GM19397 (cell line): Measurements from ENCODE around the gene PLEKHM2.

ENCODE experiments used
- ATAC-seq: cut with Tn5 transposase; IDR thresholded peaks from one replicate; pipeline ENCODE4 v1.9.1; 2021; ENCODE audit warnings: mild to moderate bottlenecking, moderate library complexity; ENCODE audit not compliant: unreplicated experiment

PLEKHM2 gene

GRCh38 chr1:15737324-15738319 is 53.5 kb downstream of the PLEKHM2 start:
- ATAC-seq = no peak

DNA sequence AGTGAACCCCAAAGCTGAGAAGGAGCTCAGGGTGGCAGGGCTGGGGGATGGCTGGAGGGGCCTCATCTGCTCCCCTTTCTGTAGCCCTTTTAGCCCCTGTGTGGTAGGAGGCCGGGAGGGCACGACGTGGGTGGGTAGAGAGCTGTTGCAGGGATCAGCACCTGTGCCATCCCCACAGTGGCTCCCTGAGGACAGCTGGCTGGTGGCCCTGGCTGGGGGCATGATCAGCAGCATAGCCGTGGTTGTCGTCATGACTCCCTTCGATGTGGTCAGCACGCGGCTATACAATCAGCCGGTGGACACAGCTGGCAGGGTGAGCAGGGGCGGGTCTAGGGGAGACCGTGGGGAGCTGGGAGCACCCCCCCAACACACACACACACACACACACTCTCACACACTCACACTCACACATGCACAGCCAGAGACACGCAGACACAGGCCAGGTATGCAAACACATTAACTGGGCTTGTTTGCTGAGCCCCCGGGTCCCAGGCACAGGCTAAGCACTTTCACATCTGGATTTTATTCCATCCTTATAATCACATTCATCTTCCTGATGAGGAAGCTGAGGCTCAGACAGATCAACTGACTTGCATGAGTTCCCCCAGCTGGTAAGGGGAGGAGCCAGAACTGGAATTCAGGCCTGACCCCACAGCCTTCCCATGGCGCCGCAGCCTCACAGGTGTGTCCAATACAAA is 54.4 kb downstream of the PLEKHM2 start:
- ATAC-seq = no peak

- no peak for ATAC-seq
These were observed 55.1 kb downstream of the PLEKHM2 start for GRCh38 chr1:15739259-15739658.

DNA sequence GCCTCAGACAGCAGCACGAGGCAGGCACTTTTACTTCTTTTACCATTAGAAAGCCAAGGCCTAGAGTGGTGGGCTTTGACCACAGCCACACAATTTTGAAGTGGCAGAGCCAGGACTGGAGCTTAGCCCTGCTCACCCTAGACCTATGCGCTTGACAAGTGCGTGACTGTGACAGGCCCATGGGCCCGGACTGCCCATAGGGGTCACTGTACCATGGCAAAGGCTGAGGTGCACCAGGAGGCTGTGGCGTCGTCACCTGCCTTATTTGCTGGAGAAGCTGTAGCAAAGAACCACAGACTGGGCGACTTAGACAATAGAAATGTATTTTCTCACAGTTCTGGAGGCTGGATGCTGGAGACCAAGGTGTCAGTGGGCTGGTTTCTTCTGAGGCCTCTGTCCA is 55.6 kb downstream of the PLEKHM2 start:
- ATAC-seq = no peak

GRCh38 chr1:15740924-15741850 is 57.1 kb downstream of the PLEKHM2 start:
- no peak for ATAC-seq

GRCh38 chr1:15742339-15742801 is 58.2 kb downstream of the PLEKHM2 start, which contains the start of gene TMEM82:
Gene TMEM82 (plus strand): TSS chr1:15742499. CDS start chr1:15742560, 61 bp downstream.
- no peak for ATAC-seq

DNA sequence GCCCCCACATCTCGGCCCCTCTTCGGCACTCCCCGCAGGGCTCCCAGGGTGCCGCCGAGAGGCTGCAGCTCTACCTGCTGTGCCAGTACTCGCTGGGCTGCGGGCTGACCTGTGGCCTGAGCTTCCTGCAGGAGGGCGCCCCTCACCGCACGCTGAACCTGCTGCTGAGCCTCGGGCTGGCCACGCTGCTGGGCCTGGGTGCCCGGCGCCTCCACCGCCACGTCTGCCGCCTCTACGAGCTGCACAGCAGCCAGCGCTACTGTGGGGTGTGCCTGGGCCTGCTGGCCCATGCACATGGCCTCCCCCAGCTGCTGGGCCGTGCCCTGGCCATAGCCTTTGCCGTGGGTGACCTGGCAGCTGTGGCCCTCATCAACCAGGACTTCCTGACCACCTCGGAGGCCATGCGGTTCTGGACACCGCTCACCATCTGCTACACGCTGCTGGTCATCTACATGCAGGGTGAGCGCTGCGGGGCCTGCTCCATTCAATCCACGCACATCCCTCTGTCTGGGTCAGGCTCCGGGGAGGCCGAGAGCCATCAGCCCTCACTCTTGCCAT is 60.1 kb downstream of the PLEKHM2 start:
- ATAC-seq = no peak

GRCh38 chr1:15747378-15747777 is 63.3 kb downstream of the PLEKHM2 start:
- no peak for ATAC-seq

- no peak for ATAC-seq
These were observed 64.1 kb downstream of the PLEKHM2 start for GRCh38 chr1:15748264-15748663.

DNA sequence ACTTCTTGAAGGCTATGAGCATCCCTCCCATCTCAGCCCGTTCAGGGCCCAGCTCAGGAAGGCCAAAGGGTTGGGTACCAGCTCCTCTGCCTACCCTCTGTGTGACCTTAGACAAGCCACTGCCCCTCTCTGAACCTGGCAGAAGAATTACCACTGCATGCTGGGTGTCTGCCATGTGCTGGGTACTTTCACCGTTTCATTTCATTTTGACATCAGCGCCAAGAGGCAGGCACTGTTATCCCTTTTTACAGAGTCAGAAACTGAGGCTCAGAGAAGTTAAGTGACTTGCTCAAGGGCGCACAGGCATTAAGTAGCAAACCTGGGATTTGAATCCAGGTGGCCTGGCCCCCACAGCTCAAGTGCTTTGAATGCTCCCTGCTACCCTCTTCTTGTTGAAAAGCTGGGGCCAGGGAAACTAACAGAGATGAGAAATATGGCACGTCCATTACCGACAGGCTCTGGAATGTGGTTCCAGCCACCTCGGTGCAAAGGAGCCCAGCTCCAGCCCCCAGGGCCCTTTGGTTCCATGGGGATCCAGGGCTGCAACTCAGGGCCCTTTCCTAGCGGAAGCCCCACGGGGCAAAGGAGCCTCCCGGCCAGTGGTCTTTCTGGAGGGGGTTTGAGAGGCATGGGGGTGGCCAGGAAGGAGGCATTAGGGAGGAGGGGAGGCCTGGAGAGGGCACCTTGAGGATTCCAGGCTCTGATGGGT is 64.7 kb downstream of the PLEKHM2 start:
- no peak for ATAC-seq

DNA sequence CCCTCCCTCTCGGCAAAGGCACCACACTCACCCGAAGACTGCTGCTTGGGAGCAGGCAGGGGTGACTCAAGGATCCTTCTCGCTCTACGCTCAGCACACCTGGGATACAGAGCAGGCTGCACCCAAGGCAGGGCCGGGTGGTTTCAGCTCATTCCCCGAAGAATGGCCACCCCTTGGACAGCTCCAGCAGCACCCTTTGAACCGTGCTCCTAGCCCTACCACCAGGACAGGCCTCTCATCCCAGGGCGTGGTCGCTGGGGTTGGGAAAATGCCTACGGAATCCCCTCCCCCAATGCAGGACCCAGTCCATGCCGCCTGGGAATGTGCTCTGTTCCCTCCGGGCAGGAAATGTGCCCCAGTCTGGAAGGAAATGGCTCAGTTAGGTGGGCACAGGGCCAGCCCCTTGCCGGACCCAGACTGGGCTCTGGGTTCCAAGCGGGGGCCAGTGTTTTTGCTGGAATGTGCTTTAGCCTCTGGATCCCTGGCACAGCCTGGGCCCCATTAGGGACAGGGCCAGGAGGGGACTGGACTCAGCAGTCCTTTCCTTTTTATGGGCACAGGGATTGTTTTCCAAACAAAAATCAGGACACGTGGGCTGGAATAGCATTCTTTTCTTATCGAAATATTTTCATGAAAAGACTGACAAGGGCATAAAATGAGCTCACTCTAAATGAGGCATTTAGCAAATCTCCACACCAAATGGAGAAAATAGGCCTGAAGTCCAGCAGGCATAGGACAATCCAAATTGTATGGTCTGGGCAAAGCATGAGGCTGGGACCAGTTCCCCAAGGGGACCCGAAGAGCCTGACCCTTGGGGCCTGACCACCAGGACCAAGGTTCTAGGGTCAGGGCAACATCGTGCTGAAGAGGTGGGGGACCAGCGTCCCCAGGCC is 65.5 kb downstream of the PLEKHM2 start:
- no peak for ATAC-seq

DNA sequence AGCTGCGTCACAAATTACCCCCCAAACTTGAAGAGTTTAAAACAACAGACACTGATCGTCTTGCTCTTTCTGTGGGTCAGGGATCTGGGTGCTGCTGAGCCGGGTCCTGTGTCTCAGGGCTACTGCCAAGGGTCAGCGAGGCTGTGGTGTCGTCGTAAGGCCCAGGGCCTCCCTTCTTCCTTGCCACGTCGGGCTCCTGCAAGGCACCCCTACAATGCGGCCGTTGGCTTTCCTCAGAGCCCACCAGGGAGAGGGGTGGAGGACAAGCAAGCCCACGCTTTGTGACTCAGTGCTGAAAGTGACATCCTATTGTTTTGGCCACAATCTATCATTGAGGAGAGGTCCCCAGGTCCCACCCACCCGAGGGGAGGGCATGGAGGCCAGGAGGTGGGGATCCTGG is 66.8 kb downstream of the PLEKHM2 start:
- ATAC-seq = no peak

DNA sequence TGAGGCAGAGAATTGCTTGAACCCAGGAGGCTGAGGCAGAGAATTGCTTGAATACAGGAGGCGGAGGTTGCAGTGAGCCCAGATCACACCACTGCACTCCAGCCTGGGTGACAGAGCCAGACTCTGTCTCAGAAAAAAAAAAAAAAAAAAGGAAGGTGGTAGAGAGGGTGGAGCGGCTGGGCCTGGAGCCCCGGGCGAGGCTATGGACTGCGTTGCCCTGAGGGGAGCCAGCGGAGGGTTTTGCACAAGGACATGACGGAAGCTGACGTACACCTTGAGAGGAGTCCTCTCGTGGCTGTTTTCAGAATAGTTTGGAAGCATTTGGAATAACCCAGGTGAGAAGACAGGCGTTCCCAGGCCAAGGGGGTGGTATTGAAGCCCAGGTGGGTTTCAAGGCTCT is 67.6 kb downstream of the PLEKHM2 start:
- no peak for ATAC-seq

DNA sequence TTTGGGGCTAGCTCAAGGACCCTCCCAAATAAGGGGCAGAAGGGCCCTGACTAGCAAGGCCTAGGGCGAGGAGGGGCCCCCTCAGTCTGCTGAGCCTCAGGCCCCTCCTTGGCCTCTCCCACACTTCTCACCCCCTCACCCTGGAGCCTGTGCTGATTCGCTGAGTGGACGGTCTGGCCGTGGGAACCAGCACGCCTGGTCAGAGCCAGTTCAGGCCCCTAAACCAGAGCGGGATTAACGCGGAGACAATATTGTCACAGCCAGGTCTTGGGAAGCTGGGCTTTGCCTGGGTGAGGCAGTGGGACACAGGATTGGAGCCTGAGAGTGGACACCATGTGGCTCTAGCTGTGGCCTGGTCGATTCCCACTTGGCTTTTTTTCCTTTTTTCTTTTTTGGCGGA is 69.7 kb downstream of the PLEKHM2 start:
- no peak for ATAC-seq

- ATAC-seq = no peak
These were observed 71.0 kb downstream of the PLEKHM2 start for GRCh38 chr1:15755021-15755645.

DNA sequence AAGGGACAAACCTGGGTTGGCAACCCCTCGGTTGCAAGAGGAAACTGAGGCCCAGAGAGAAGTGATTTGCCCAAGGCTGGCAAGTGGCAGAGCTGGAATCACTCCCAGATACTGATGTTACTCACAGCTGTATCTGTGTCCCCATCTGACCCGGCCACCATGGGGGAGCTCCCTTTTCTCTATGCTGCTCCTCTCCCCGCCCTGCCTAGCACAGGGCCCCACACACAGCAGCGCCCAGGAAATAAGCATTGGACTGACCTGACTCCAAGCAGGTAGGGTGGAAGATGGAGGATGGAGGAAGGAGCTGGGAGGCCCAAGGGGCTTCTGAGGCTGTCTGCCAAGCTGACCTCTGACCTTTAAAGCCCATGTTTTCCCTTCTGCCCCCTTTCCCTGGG is 71.5 kb downstream of the PLEKHM2 start:
- ATAC-seq = no peak

DNA sequence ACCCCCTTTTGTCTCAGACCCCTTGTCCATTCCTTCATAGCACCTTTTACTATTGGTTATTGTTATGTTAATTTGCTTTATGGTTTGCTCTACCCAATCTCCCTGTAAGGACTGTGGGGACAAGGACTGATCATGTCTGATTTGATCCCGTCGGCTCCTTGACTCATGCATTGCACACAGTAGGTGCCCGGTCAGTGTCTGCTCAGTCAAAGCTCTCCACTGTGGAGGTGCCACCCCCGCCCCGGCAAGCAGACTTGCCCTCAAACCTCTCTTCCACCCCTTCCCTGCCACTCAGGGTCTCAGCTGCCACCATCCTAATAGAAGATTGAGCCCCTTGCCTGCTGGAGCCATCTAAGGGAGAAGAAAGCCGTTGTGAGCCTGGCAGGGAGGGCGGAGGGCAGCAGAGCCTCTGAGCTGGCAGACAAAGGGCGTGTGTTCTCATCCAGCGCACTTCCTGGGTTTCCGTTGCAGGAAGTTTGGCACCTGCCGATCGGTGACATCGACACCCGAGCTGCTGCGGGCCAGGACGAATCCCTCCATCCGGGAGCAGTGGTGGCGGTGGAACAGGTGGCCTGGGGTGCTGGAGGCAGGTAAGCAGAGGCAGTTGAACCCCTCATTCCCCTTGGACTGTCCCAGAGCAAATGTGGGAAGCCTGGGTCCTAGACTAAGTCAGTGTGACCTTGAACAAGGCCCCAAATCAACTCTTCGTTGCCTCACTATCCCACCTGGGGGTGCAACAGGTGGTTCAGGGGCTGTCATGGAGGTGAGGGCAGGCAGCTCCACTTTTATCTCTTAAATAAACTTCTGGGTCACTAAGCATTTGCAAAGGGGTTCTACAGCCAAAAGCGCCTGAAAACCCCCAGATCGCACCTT is 72.3 kb downstream of the PLEKHM2 start:
- ATAC-seq = no peak
